Transverse colon (tissue), 4 donors: ENCODE measurements around the gene TFCP2L1. TPM values are rescaled to one million over a fixed set of nuclear protein-coding genes. Genes with fewer than 3 reads are reported as not detected.

Experiments
- DNase-seq: peaks from one replicate; pipeline ENCODE4 v3.0.0-alpha.2; 2019
- H3K27ac ChIP-seq, 4 donors: fragments of 200-600 bp; sonication (generic); 2 replicates each; pipeline ENCODE4 v1.5.1; 2016 to 2018; ENCODE audit warnings: inconsistent platforms in 4 of 4
- H3K27me3 ChIP-seq: fragments of 200-600 bp; sonication (generic); 2 replicates; pipeline ENCODE4 v1.5.1; 2017; ENCODE audit warnings: inconsistent platforms
- H3K36me3 ChIP-seq, 4 donors: fragments of 200-600 bp; sonication (generic); 2 replicates each; pipeline ENCODE4 v1.5.1; 2017 to 2019; ENCODE audit warnings: inconsistent platforms in 4 of 4
- H3K4me1 ChIP-seq, 4 donors: fragments of 200-600 bp; sonication (generic); 2 replicates each; pipeline ENCODE4 v1.5.1; 2017 to 2020; ENCODE audit warnings: inconsistent platforms in 4 of 4
- H3K4me3 ChIP-seq, 4 donors: fragments of 200-600 bp; sonication (generic); 1 replicate in 1 of 4; 2 replicates in 3 of 4; pipeline versions ENCODE4 v1.5.1 to v1.6.1; 2017 to 2019; ENCODE audit warnings: inconsistent platforms in 4 of 4
- H3K9me3 ChIP-seq, 2 donors: fragments of 200-600 bp; sonication (generic); 2 replicates each; pipeline ENCODE4 v1.5.1; 2017 to 2019; ENCODE audit warnings: inconsistent platforms in 2 of 2
- EP300 ChIP-seq: sonication (generic); formaldehyde crosslinking; IDR thresholded peaks from one replicate; pipeline ENCODE4 v1.6.1; 2017; ENCODE audit warnings: antibody characterized with exemption, low read depth
- POLR2A ChIP-seq: fragments of 450-650 bp; IDR thresholded peaks from one replicate; pipeline ENCODE4 v1.6.1; 2016; ENCODE audit warnings: antibody characterized with exemption, mild to moderate bottlenecking, moderate library complexity
- POLR2AphosphoS5 ChIP-seq, 3 donors: sonication (generic); formaldehyde crosslinking; IDR thresholded peaks; one replicate each; pipeline ENCODE4 v1.6.1; 2016; ENCODE audit warnings: antibody characterized with exemption in 3 of 3
- WGBS, 2 donors: methylation state at CpG; one replicate each; pipeline ENCODE4 v1.1.5; 2018; ENCODE audit warnings: low coverage in 1 of 2; 5-methylcytosine and 5-hydroxymethylcytosine counted together
- in situ Hi-C, 4 donors: fragments of 200-750 bp; cut with MboI; loops; one replicate each; pipeline versions ENCODE4 v1.15.0 to v1.15.1; 2017; ENCODE audit warnings: low sequenced_read_pairs in 3 of 4, low pct_ligation_motif_present in 1 of 4, low pct_unique_long_range_greater_than_20kb in 1 of 4
- intact Hi-C: fragments of 100-400 bp; cut with DNase I; formaldehyde crosslinking; loops from one replicate; pipeline ENCODE4 v1.15.1; 2023; ENCODE audit warnings: low total_unique reads
- total RNA-seq, 4 donors: library from RNA; depleted of rRNA; stranded (reverse); fragments of >200 nt; gene quantifications; one replicate each; pipeline ENCODE4 v1.1.0, GENCODE V29; 2016
- TF ChIP-seq, protein P1 (sequence below), 5 experiments: fragments of 200-600 bp in 3 of 5; fragments of 450-650 bp in 2 of 5; sonication (generic) in 3 of 5; IDR thresholded peaks; 1 replicate in 2 of 5; 2 replicates in 3 of 5; pipeline ENCODE4 v1.5.1; 2016 to 2017; ENCODE audit warnings: antibody characterized with exemption in 5 of 5, inconsistent platforms in 3 of 5, mild to moderate bottlenecking in 2 of 5, moderate library complexity in 1 of 5

TFCP2L1 gene
- total RNA-seq, 4 donors from 2014 or later = 52.7 to 167 (median 146) TPM

DNA sequence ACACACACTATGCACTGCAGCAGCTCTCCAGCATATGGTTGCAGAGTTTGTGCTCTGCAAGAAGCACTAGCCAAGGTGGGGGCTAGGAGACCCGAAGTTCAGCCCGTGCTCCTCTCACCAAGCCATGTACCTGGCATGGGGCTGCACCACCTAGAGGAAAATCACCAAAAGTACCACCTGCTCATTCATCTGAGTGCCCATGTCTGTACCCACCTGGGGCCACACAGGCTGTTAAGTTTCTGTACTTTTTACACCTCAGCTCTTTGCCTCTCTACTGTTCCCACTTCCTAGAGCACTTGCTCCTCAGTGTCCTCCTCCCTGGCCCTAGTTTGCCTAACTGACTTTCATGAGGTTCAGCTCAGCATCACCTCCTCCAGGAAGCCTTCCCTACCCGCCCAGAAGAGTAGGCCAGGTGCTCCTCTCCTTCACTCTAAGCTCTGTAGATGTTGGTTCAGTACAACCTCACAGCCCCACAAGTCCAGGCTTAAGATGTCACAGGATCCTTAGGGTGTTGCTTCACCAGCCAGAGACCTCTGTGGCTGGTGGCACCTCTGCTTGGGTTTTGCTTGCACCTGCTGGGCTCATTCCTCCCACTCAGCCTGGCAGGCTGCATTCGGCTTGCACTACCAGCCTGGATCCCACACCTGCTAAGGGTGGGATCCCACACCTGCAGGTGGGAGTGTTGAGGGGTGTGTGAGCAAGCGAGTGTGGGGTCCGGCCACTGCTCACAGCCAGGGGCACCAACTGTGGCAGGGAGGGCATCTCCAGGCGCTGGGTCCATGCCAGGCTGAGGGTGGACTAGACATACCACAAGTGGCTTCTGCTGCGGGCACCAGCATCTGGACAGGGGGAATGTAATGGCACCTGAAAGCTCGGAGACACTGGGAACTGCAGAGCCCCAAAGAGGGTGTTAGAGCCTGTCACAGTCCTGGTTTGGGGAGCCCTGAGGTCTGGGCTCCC lies 10.2 kb upstream of the TFCP2L1 start:
- DNase-seq = no peak
- Histone ChIP-seq H3K36me3 (no peaks in the 10 kb centered on the region), H3K4me3 (no peak overlapping the region), H3K4me1 (peaks cover 0 to 16% (median 15%) of the 10 kb centered on the region in 4 donors), H3K27ac (no peak overlapping the region), H3K27me3 (no peaks in the 10 kb centered on the region), H3K9me3 (no peaks in the 10 kb centered on the region)
- intact Hi-C loops (no loop called here), in situ Hi-C loops (no loop called here)
- TF ChIP-seq, protein P1, sequence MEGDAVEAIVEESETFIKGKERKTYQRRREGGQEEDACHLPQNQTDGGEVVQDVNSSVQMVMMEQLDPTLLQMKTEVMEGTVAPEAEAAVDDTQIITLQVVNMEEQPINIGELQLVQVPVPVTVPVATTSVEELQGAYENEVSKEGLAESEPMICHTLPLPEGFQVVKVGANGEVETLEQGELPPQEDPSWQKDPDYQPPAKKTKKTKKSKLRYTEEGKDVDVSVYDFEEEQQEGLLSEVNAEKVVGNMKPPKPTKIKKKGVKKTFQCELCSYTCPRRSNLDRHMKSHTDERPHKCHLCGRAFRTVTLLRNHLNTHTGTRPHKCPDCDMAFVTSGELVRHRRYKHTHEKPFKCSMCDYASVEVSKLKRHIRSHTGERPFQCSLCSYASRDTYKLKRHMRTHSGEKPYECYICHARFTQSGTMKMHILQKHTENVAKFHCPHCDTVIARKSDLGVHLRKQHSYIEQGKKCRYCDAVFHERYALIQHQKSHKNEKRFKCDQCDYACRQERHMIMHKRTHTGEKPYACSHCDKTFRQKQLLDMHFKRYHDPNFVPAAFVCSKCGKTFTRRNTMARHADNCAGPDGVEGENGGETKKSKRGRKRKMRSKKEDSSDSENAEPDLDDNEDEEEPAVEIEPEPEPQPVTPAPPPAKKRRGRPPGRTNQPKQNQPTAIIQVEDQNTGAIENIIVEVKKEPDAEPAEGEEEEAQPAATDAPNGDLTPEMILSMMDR (IDR thresholded peaks at IDR 0.05) = no peak
- TF ChIP-seq POLR2AphosphoS5 (IDR thresholded peaks at IDR 0.05) (no peak), POLR2A (no peak), EP300 (no peak)
- WGBS, 2 donors = 25 to 84% methylated on average over 2 to 8 of the region's 9 CpGs

DNA sequence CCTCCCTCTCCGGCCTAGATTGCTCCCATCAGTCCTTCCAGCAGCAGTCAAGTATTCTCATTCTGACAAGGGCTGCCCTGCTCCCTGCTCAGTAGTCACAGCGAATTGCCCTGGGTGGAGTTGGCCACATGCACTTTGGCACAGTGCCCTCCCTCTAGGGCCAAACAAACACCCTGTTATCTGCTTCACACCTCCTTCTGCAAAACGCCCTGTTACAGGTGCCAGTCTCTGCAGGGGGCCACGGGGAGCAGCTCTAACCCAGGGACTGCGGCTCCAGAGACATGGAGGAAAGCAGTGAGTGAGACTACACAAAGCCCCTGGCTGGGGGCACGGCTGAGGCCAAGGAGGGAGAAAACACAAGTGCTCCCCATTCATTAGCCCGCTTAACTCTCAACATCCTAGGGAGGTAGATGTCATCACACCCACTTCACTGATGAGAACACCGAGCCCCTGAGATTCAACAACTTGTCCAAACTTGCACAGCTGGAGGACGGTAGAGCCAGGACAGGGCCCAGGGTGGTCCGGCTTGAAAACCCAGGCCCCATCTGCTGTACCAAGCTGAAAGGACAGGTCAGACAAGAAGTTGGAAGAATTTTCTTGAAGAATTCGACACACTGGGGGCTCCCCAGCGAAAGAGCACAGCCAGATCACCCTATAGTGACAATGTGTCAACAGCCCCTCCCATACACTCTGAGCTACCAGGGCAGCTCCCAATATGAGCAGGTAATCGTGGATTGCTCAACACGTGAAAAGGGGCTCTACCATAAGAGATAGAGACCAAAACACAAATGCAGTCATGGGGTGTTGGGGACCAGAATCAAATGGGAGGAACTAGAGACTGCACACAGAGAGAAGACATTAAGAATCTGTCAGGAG lies 8.7 kb upstream of the TFCP2L1 start:
- peak; percentile 90 for DNase-seq
- Histone ChIP-seq H3K27ac (peak overlapping the region; percentile 66 to 76 (median 70)), H3K36me3 (no peaks in the 10 kb centered on the region), H3K27me3 (no peaks in the 10 kb centered on the region), H3K4me1 (peaks cover 0 to 16% (median 15%) of the 10 kb centered on the region in 4 donors), H3K9me3 (no peaks in the 10 kb centered on the region), H3K4me3 (no peak overlapping the region)
- TF ChIP-seq POLR2AphosphoS5 (IDR thresholded peaks at IDR 0.05) (peak; percentile 30 to 85 (median 69)), POLR2A (peak; percentile 47)
- TF ChIP-seq, protein P1 (IDR thresholded peaks at IDR 0.05) = no peak
- intact Hi-C loops (no loop called here), in situ Hi-C loops (no loop called here)
- 53 to 73% methylated on average over 4 to 14 of the region's 14 CpGs for WGBS, 2 donors

DNA sequence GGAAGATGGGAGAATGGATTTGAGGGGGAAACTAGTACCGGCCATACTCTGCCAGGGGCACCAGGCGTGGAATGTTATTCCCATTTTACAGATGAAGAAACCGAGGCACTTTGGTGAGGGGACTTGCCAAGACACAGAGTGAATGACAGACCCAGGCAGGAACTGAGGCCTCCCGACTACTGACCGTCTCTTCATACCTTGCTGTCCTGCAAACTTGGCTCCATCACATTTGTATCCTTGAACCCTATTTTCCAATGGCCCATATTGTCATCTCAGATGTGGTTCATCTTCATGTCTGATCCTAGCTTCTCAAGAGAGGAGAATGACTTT lies 6.2 kb upstream of the TFCP2L1 start:
- TF ChIP-seq, protein P1 (IDR thresholded peaks at IDR 0.05) = no peak
- no peak for TF ChIP-seq POLR2AphosphoS5 (IDR thresholded peaks at IDR 0.05)
- TF ChIP-seq EP300 = no peak
- no peak for TF ChIP-seq POLR2A
- in situ Hi-C loops = no loop called here
- 93 to 100% methylated on average over 1 to 5 of the region's 5 CpGs for WGBS, 2 donors

DNA sequence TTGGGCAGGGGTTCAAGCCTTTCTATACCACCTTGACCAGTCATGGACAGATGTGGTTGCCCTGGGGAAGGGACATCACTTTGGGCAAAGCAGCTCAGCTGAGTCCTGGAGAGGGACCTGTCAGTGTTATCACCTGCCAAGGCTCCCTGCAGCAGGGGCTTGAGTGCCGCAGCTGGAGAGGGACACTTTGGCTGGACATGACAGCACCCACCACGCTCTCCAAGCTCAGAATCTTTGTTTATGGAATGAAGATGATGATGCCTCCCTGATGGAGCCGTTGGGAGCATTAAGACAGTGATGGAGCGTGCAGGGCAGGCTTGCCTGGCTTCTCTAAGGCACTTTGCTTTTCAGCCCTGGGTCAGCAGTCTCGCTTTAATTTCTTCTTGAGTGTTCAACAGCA lies 4.3 kb upstream of the TFCP2L1 start:
- 67 to 85% methylated on average over 1 to 5 of the region's 5 CpGs for WGBS, 2 donors
- no peaks in the 10 kb centered on the region for H3K9me3 ChIP-seq
- intact Hi-C loops = no loop called here
- in situ Hi-C loops = no loop called here
- TF ChIP-seq EP300 (no peak), POLR2AphosphoS5 (IDR thresholded peaks at IDR 0.05) (no peak), POLR2A (no peak)
- TF ChIP-seq, protein P1 (IDR thresholded peaks at IDR 0.05) = no peak
- H3K27ac ChIP-seq = no peak overlapping the region
- DNase-seq = no peak
- H3K27me3 ChIP-seq = peaks cover 18% of the 10 kb centered on the region
- H3K4me1 ChIP-seq = peaks cover 0 to 28% (median 21%) of the 10 kb centered on the region in 4 donors
- H3K36me3 ChIP-seq = no peaks in the 10 kb centered on the region
- no peak overlapping the region for H3K4me3 ChIP-seq

More for the DNA sequence above, 6.2 kb upstream of the TFCP2L1 start:
- DNase-seq = no peak
- intact Hi-C loops = no loop called here
- H3K4me1 ChIP-seq = peaks cover 0 to 16% (median 15%) of the 10 kb centered on the region in 4 donors
- H3K9me3 ChIP-seq = no peaks in the 10 kb centered on the region
- no peak overlapping the region for H3K27ac ChIP-seq
- H3K27me3 ChIP-seq = no peaks in the 10 kb centered on the region
- H3K36me3 ChIP-seq = no peaks in the 10 kb centered on the region
- H3K4me3 ChIP-seq = no peak overlapping the region
